ENCODE results near the gene CCL8. TPM values are rescaled to one million over a fixed set of nuclear protein-coding genes. Genes with fewer than 3 reads are reported as not detected.
A peak's percentile ranks its signal among the peaks of the same experiment; 100 is the strongest.

Gene CCL8
- total RNA-seq, 2 experiments from 2014 or later: not detected

GRCh38 chr17:34356194-34356593 is 37.0 kb downstream of the CCL8 start, which contains the start of gene CCL13:
CCL13 (plus strand) TSS chr17:34356480; CDS start chr17:34356527, 47 bp downstream.
- no peak within 1 kb of the TSS for H3K4me2 ChIP-seq (ENCODE audit: low read length)
- no peaks in the 10 kb centered on the region for H3K79me2 ChIP-seq (ENCODE audit: insufficient read depth, low read depth, low read length)
- ChIA-PET POLR2A (no interaction called here), CTCF (ENCODE audit: unreplicated experiment) (no interaction called here)
- TF ChIP-seq CTCF (conservative IDR thresholded peaks at IDR 0.05; ENCODE audit: low read length) (no peak), EZH2phosphoT487 (IDR thresholded peaks at IDR 0.05; ENCODE audit: borderline replicate concordance, low read depth, low read length) (no peak)
- H3K36me3 ChIP-seq (ENCODE audit: insufficient read depth, low read length): no peaks in the 10 kb centered on the region
- H3K9me3 ChIP-seq (ENCODE audit: low read length): no peaks in the 10 kb centered on the region
- no peak for DNase-seq (ENCODE audit: low spot score)
- no peak within 1 kb of the TSS for H2AFZ ChIP-seq (ENCODE audit: low read length)
- intact Hi-C loops (cut with micrococcal nuclease; ENCODE audit: unreplicated experiment): loop anchor here (10.0 kb wide), 2 partner anchors 131 to 159 kb away; no protein-coding TSS in a partner anchor
- H4K20me1 ChIP-seq (ENCODE audit: insufficient read depth, low read length): no peaks in the 10 kb centered on the region
- no peak within 1 kb of the TSS for H3K27ac ChIP-seq (ENCODE audit: low read depth, low read length, poor library complexity, severe bottlenecking)
- peaks cover 10% of the 10 kb centered on the region for H3K4me1 ChIP-seq (ENCODE audit: insufficient read depth, low read length, poor library complexity, severe bottlenecking)
- H3K4me3 ChIP-seq (ENCODE audit: low read depth, low read length, poor library complexity, severe bottlenecking): no peak within 1 kb of the TSS
- BruUV-seq (replicated peaks): no TSS peak
- H3K9me2 ChIP-seq (ENCODE audit: insufficient read depth, low read length): no peaks in the 10 kb centered on the region

DNA sequence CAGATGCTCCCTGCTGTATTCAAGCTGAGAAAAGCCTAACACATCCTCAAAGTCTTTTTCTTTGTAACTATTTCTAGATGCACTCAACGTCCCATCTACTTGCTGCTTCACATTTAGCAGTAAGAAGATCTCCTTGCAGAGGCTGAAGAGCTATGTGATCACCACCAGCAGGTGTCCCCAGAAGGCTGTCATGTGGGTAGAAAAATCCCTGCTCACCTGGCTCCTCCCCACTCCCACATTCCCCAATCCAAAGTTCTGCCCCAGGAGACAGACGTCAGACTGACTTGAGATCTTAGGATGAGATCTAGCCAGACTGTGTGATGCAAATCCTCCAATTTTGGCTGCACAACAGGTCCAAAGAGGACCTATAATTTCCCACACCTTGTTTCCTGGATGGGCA is 38.2 kb downstream of the CCL8 start:
- Histone ChIP-seq H3K4me2 (ENCODE audit: low read length) (no peak overlapping the region), H3K27ac (ENCODE audit: low read depth, low read length, poor library complexity, severe bottlenecking) (no peak overlapping the region), H3K79me2 (ENCODE audit: insufficient read depth, low read depth, low read length) (no peaks in the 10 kb centered on the region), H3K36me3 (ENCODE audit: insufficient read depth, low read length) (no peaks in the 10 kb centered on the region), H3K4me1 (ENCODE audit: insufficient read depth, low read length, poor library complexity, severe bottlenecking) (peaks cover 22% of the 10 kb centered on the region), H3K9me3 (ENCODE audit: low read length) (no peaks in the 10 kb centered on the region), H3K9me2 (ENCODE audit: insufficient read depth, low read length) (no peaks in the 10 kb centered on the region), H2AFZ (ENCODE audit: low read length) (no peak overlapping the region), H3K4me3 (ENCODE audit: low read depth, low read length, poor library complexity, severe bottlenecking) (no peak overlapping the region), H4K20me1 (ENCODE audit: insufficient read depth, low read length) (no peaks in the 10 kb centered on the region)
- intact Hi-C loops (cut with micrococcal nuclease; ENCODE audit: unreplicated experiment): loop anchor here (10.0 kb wide), 2 partner anchors 133 to 157 kb away; no protein-coding TSS in a partner anchor
- POLR2A ChIA-PET: interaction anchor here (0.8 kb wide), 1 partner anchor 30 kb away, joined by 3 read pairs; no protein-coding TSS in a partner anchor
- no peak for DNase-seq (ENCODE audit: low spot score)
- BruUV-seq (replicated peaks): no TSS peak
- CTCF ChIA-PET (ENCODE audit: unreplicated experiment): no interaction called here
- TF ChIP-seq CTCF (conservative IDR thresholded peaks at IDR 0.05; ENCODE audit: low read length): peak; percentile 72
- TF ChIP-seq EZH2phosphoT487 (IDR thresholded peaks at IDR 0.05; ENCODE audit: borderline replicate concordance, low read depth, low read length): no peak

- 0 out of 2 replicates have a peak, but pooled peaks cover 3% of the 10 kb centered on the region for H3K9me3 ChIP-seq (ENCODE audit: low read length)
- no peak overlapping the region for H3K4me3 ChIP-seq (ENCODE audit: low read depth, low read length, poor library complexity, severe bottlenecking)
- intact Hi-C loops (cut with micrococcal nuclease; ENCODE audit: unreplicated experiment): loop anchor here (10.0 kb wide), 2 partner anchors 134 to 156 kb away; no protein-coding TSS in a partner anchor
- no TSS peak for BruUV-seq (replicated peaks)
- no peak overlapping the region for H3K4me2 ChIP-seq (ENCODE audit: low read length)
- H3K36me3 ChIP-seq (ENCODE audit: insufficient read depth, low read length): no peaks in the 10 kb centered on the region
- CTCF ChIA-PET (ENCODE audit: unreplicated experiment): no interaction called here
- H3K79me2 ChIP-seq (ENCODE audit: insufficient read depth, low read depth, low read length): no peaks in the 10 kb centered on the region
- H3K4me1 ChIP-seq (ENCODE audit: insufficient read depth, low read length, poor library complexity, severe bottlenecking): peaks cover 34% of the 10 kb centered on the region
- no peak overlapping the region for H2AFZ ChIP-seq (ENCODE audit: low read length)
- H3K9me2 ChIP-seq (ENCODE audit: insufficient read depth, low read length): no peaks in the 10 kb centered on the region
- no peaks in the 10 kb centered on the region for H4K20me1 ChIP-seq (ENCODE audit: insufficient read depth, low read length)
- POLR2A ChIA-PET: interaction anchor here (0.9 kb wide), 1 partner anchor 10 kb away, joined by 4 read pairs; no protein-coding TSS in a partner anchor
- no peak for DNase-seq (ENCODE audit: low spot score)
- H3K27ac ChIP-seq (ENCODE audit: low read depth, low read length, poor library complexity, severe bottlenecking): no peak overlapping the region
- TF ChIP-seq EZH2phosphoT487 (IDR thresholded peaks at IDR 0.05; ENCODE audit: borderline replicate concordance, low read depth, low read length) (no peak), CTCF (conservative IDR thresholded peaks at IDR 0.05; ENCODE audit: low read length) (no peak)
Measured at GRCh38 chr17:34358631-34359030, 39.4 kb downstream of the CCL8 start.
